ENCODE results near the gene SLC19A2.

GRCh38 chr1:169517558-169518186 is 31.9 kb upstream of the SLC19A2 start:
- no peak for TF ChIP-seq CTCF (conservative IDR thresholded peaks at IDR 0.05 in 1 of 2, IDR thresholded peaks at IDR 0.05 in 1 of 2; ENCODE audit: low read depth in 1 of 2, low read length in 2 of 2)
- TF ChIP-seq EZH2 (IDR thresholded peaks at IDR 0.05; ENCODE audit: low read length, missing control alignments) = no peak
